Neural cell (in vitro differentiated cells): ENCODE results near the gene SUSD4. TPM values are rescaled to one million over a fixed set of nuclear protein-coding genes. Genes with fewer than 3 reads are reported as not detected.

Source experiments
- H2AFZ ChIP-seq: fragments of 200-600, 300-800 bp; sonication (generic), shearing (Covaris generic); 2 replicates; pipeline ENCODE4 v1.6.0; 2014; ENCODE audit warnings: low read depth, mild to moderate bottlenecking, antibody characterized with exemption, low read length, moderate library complexity
- H3F3A ChIP-seq: fragments of 200-600 bp; shearing (Covaris generic); 2 replicates; pipeline ENCODE4 v1.6.1; 2016; ENCODE audit warnings: mild to moderate bottlenecking, moderate library complexity, mixed read lengths, antibody characterized with exemption, low read length; ENCODE audit not compliant: insufficient read depth, poor library complexity, severe bottlenecking
- H3K27ac ChIP-seq: fragments of 200-600, 300-800 bp; sonication (generic), shearing (Covaris generic); 2 replicates; pipeline ENCODE4 v1.5.1; 2014; ENCODE audit warnings: mild to moderate bottlenecking, low read length, moderate library complexity
- H3K27me3 ChIP-seq: fragments of 300-800, 200-600 bp; sonication (generic), shearing (Covaris generic); 2 replicates; pipeline ENCODE4 v1.6.0; 2014; ENCODE audit warnings: mild to moderate bottlenecking, low read depth, low read length, moderate library complexity; ENCODE audit not compliant: insufficient read depth
- H3K36me3 ChIP-seq: fragments of 300-800, 200-600 bp; sonication (generic), shearing (Covaris generic); 2 replicates; pipeline ENCODE4 v1.5.1; 2014; ENCODE audit warnings: mild to moderate bottlenecking, antibody characterized with exemption, low read length, moderate library complexity; ENCODE audit not compliant: insufficient read depth
- H3K4me2 ChIP-seq: fragments of 300-800, 200-600 bp; sonication (generic), shearing (Covaris generic); 2 replicates; pipeline ENCODE4 v1.6.0; 2014; ENCODE audit warnings: mild to moderate bottlenecking, low read length
- H3K4me3 ChIP-seq: fragments of 300-800, 200-600 bp; sonication (generic), shearing (Covaris generic); 2 replicates; pipeline ENCODE4 v1.5.1; 2014; ENCODE audit warnings: mild to moderate bottlenecking, low read length, moderate library complexity
- H3K79me2 ChIP-seq: fragments of 200-600 bp; shearing (Covaris generic); replicated peaks from 2 replicates; pipeline ENCODE4 v1.6.0; 2014; ENCODE audit warnings: mild to moderate bottlenecking, low read length, moderate library complexity; ENCODE audit not compliant: insufficient read depth
- H3K9ac ChIP-seq: fragments of 300-800, 200-600 bp; sonication (generic), shearing (Covaris generic); 2 replicates; pipeline ENCODE4 v1.6.1; 2016; ENCODE audit warnings: mild to moderate bottlenecking, low read length, mixed read lengths
- H3K9me2 ChIP-seq: fragments of 200-600 bp; shearing (Covaris generic); 2 replicates; pipeline ENCODE4 v1.6.1; 2016; ENCODE audit warnings: mild to moderate bottlenecking, low read length, mixed read lengths; ENCODE audit not compliant: insufficient read depth
- H3K9me3 ChIP-seq: fragments of 200-600, 300-800 bp; sonication (generic), shearing (Covaris generic); 2 replicates; pipeline ENCODE4 v1.6.1; 2016; ENCODE audit warnings: mild to moderate bottlenecking, mixed run types, low read length, moderate library complexity, mixed read lengths
- H4K20me1 ChIP-seq: fragments of 200-600 bp; shearing (Covaris generic); 2 replicates; pipeline ENCODE4 v1.6.1; 2016; ENCODE audit warnings: mild to moderate bottlenecking, mixed run types; ENCODE audit not compliant: insufficient read depth
- EP300 ChIP-seq: fragments of 450-650 bp; conservative IDR thresholded peaks from 2 replicates; pipeline ENCODE4 v1.6.1; 2014; ENCODE audit warnings: antibody characterized with exemption, mild to moderate bottlenecking, moderate library complexity; ENCODE audit not compliant: poor library complexity, severe bottlenecking
- EZH2 ChIP-seq: fragments of 200-600, 300-800 bp; shearing (Covaris generic), sonication (generic); IDR thresholded peaks from 2 replicates; pipeline ENCODE4 v1.6.1; 2014; ENCODE audit warnings: antibody characterized with exemption, low read length, borderline replicate concordance, mild to moderate bottlenecking; ENCODE audit not compliant: insufficient read depth, poor library complexity, severe bottlenecking
- MXI1 ChIP-seq: fragments of 450-650 bp; conservative IDR thresholded peaks from 2 replicates; pipeline ENCODE4 v1.6.1; 2014; ENCODE audit warnings: antibody characterized with exemption, mild to moderate bottlenecking; ENCODE audit not compliant: poor library complexity, severe bottlenecking
- POLR2AphosphoS5 ChIP-seq: IDR thresholded peaks from 2 replicates; pipeline ENCODE4 v1.6.1; 2012
- RAD21 ChIP-seq: fragments of 450-650 bp; conservative IDR thresholded peaks from 2 replicates; pipeline ENCODE4 v1.6.1; 2014; ENCODE audit warnings: antibody characterized with exemption, mild to moderate bottlenecking, moderate library complexity
- SMC3 ChIP-seq: fragments of 450-650 bp; conservative IDR thresholded peaks from 2 replicates; pipeline ENCODE4 v1.6.1; 2014; ENCODE audit warnings: antibody characterized with exemption, mild to moderate bottlenecking, moderate library complexity; ENCODE audit not compliant: poor library complexity
- TAF1 ChIP-seq: IDR thresholded peaks from 2 replicates; pipeline ENCODE4 v1.6.1; 2012; ENCODE audit warnings: low read depth
- polyA plus RNA-seq: library from polyadenylated mRNA; depleted of rRNA; stranded (reverse); fragments of >200 nt; gene quantifications from 2 replicates; pipeline ENCODE4 v1.2.3, GENCODE V29; 2014
- TF ChIP-seq, protein P1 (sequence below): fragments of 450-650 bp; IDR thresholded peaks from 2 replicates; pipeline ENCODE4 v1.5.1; 2014; ENCODE audit warnings: antibody characterized with exemption, mild to moderate bottlenecking, moderate library complexity; ENCODE audit not compliant: poor library complexity, severe bottlenecking
- TF ChIP-seq, protein P2 (sequence below): IDR thresholded peaks from 2 replicates; pipeline ENCODE4 v1.6.1; 2012; ENCODE audit warnings: borderline replicate concordance

Gene SUSD4
- polyA plus RNA-seq, 1 donor from 2014 or later, result 31.5 TPM

DNA sequence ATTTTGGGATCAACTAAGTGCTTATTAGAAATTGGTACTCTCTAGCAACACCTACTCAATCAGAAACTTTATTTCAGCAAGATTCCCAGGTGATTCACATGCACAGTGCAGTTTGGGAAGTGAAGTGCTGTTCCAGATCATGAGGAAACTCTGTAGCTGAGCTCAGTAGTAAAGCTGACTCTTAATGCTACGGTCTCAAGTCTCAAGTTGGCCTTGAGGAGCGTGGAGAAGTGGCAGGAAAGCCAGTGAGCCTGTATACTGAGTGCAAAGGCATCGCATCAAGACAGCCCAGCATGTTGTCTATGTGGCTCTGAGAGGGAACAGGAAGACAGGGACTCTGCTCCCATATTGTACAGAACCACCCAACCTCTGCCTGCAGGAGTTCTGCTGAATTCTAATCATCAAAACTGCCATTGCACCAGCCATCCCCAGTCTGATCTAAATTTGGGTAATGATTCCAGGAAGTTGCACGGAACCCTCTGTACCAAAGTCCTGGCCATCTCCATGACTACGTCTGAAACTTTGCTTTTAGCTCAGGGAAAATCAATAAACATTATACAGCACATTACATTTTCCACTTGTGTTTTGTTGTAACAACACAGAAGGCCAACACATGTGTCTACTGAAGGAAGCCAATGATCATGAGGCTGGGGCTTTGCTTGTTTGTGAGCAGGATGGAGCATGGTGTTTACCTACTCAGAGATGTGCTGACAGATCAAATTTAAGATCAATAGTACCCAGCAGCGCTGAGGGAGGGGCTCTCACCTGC is 115.8 kb downstream of the SUSD4 start:
- TF ChIP-seq TAF1 (no peak), RAD21 (no peak), EZH2 (no peak), SMC3 (no peak), MXI1 (no peak), EP300 (no peak), POLR2AphosphoS5 (no peak)
- TF ChIP-seq, protein P1, sequence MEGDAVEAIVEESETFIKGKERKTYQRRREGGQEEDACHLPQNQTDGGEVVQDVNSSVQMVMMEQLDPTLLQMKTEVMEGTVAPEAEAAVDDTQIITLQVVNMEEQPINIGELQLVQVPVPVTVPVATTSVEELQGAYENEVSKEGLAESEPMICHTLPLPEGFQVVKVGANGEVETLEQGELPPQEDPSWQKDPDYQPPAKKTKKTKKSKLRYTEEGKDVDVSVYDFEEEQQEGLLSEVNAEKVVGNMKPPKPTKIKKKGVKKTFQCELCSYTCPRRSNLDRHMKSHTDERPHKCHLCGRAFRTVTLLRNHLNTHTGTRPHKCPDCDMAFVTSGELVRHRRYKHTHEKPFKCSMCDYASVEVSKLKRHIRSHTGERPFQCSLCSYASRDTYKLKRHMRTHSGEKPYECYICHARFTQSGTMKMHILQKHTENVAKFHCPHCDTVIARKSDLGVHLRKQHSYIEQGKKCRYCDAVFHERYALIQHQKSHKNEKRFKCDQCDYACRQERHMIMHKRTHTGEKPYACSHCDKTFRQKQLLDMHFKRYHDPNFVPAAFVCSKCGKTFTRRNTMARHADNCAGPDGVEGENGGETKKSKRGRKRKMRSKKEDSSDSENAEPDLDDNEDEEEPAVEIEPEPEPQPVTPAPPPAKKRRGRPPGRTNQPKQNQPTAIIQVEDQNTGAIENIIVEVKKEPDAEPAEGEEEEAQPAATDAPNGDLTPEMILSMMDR, result no peak
- TF ChIP-seq, protein P2, sequence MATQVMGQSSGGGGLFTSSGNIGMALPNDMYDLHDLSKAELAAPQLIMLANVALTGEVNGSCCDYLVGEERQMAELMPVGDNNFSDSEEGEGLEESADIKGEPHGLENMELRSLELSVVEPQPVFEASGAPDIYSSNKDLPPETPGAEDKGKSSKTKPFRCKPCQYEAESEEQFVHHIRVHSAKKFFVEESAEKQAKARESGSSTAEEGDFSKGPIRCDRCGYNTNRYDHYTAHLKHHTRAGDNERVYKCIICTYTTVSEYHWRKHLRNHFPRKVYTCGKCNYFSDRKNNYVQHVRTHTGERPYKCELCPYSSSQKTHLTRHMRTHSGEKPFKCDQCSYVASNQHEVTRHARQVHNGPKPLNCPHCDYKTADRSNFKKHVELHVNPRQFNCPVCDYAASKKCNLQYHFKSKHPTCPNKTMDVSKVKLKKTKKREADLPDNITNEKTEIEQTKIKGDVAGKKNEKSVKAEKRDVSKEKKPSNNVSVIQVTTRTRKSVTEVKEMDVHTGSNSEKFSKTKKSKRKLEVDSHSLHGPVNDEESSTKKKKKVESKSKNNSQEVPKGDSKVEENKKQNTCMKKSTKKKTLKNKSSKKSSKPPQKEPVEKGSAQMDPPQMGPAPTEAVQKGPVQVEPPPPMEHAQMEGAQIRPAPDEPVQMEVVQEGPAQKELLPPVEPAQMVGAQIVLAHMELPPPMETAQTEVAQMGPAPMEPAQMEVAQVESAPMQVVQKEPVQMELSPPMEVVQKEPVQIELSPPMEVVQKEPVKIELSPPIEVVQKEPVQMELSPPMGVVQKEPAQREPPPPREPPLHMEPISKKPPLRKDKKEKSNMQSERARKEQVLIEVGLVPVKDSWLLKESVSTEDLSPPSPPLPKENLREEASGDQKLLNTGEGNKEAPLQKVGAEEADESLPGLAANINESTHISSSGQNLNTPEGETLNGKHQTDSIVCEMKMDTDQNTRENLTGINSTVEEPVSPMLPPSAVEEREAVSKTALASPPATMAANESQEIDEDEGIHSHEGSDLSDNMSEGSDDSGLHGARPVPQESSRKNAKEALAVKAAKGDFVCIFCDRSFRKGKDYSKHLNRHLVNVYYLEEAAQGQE, result no peak
- Histone ChIP-seq H3K27ac (no peak overlapping the region), H3K4me3 (no peak overlapping the region), H3K9ac (no peak overlapping the region), H3K9me3 (no peaks in the 10 kb centered on the region), H3K36me3 (no peaks in the 10 kb centered on the region), H3K4me2 (no peak overlapping the region), H3K79me2 (no peaks in the 10 kb centered on the region), H2AFZ (no peak overlapping the region), H3F3A (no peaks in the 10 kb centered on the region), H3K9me2 (no peaks in the 10 kb centered on the region), H4K20me1 (no peaks in the 10 kb centered on the region), H3K27me3 (no peaks in the 10 kb centered on the region)

DNA sequence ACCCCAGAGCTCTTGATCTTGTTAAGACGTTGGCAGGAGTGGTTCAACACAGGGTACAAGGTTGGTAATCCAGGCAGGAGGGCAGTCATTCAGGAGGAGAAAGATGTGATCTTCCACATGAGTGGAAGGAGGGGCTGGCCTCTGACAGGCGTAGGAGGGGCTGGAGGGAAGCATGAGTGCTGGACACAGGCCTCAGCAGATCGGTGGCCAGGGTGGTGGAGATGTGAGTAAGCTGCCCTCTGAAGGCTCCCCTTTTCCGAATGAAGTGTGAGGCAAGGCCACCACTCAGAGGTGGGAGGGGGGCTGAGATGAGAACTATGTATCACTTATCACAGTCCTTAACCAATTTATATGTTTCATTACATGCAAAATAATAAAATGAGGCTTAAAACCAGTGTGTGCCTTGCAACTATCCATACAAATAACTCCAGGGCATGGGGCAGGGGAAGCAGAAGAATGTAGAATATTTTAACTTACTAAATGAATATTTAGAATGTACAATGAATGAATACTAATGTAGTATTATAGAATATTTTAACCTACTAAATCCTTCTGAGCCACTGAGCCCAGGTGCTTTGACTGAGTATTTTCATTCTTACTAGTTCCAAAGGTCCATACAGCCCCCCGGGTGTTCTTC is 117.4 kb downstream of the SUSD4 start:
- no peak overlapping the region for H3K9ac ChIP-seq
- H3K27me3 ChIP-seq, result no peaks in the 10 kb centered on the region
- H3K79me2 ChIP-seq, result no peaks in the 10 kb centered on the region
- no peak overlapping the region for H2AFZ ChIP-seq
- H3K9me2 ChIP-seq, result no peaks in the 10 kb centered on the region
- H4K20me1 ChIP-seq, result no peaks in the 10 kb centered on the region
- no peak for TF ChIP-seq POLR2AphosphoS5
- TF ChIP-seq MXI1, result no peak
- no peaks in the 10 kb centered on the region for H3K36me3 ChIP-seq
- H3K4me2 ChIP-seq, result no peak overlapping the region
- H3F3A ChIP-seq, result no peaks in the 10 kb centered on the region
- no peak overlapping the region for H3K4me3 ChIP-seq
- no peak overlapping the region for H3K27ac ChIP-seq
- no peaks in the 10 kb centered on the region for H3K9me3 ChIP-seq
